Measurements from ENCODE around the gene VIPR2.

The VIPR2 gene

GRCh38 chr7:159119851-159120539 is 24.7 kb downstream of the VIPR2 start:
- no peak for DNase-seq (ENCODE audit: low read depth)

GRCh38 chr7:159119026-159119741 is 25.5 kb downstream of the VIPR2 start:
- DNase-seq (ENCODE audit: low read depth): no peak

GRCh38 chr7:159118623-159119022 is 26.0 kb downstream of the VIPR2 start:
- no peak for DNase-seq (ENCODE audit: low read depth)

GRCh38 chr7:159118197-159118595 is 26.5 kb downstream of the VIPR2 start:
- DNase-seq (ENCODE audit: low read depth): no peak

GRCh38 chr7:159117366-159118196 is 27.1 kb downstream of the VIPR2 start:
- no peak for DNase-seq (ENCODE audit: low read depth)

- DNase-seq (ENCODE audit: low read depth): no peak
These were observed 27.9 kb downstream of the VIPR2 start for GRCh38 chr7:159116581-159117339.

GRCh38 chr7:159115601-159116501 is 28.8 kb downstream of the VIPR2 start:
- DNase-seq (ENCODE audit: low read depth): no peak

- DNase-seq (ENCODE audit: low read depth): no peak
These were observed 29.7 kb downstream of the VIPR2 start for GRCh38 chr7:159114981-159115380.

GRCh38 chr7:159114096-159114495 is 30.6 kb downstream of the VIPR2 start:
- no peak for DNase-seq (ENCODE audit: low read depth)

GRCh38 chr7:159113056-159113455 is 31.6 kb downstream of the VIPR2 start:
- no peak for DNase-seq (ENCODE audit: low read depth)

- no peak for DNase-seq (ENCODE audit: low read depth)
These were observed 32.3 kb downstream of the VIPR2 start for GRCh38 chr7:159112136-159113011.

GRCh38 chr7:159109653-159110035 is 35.0 kb downstream of the VIPR2 start:
- no peak for DNase-seq (ENCODE audit: low read depth)

- no peak for DNase-seq (ENCODE audit: low read depth)
These were observed 35.6 kb downstream of the VIPR2 start for GRCh38 chr7:159108941-159109652.

GRCh38 chr7:159108491-159108890 is 36.2 kb downstream of the VIPR2 start:
- DNase-seq (ENCODE audit: low read depth): no peak

GRCh38 chr7:159107161-159107892 is 37.3 kb downstream of the VIPR2 start:
- DNase-seq (ENCODE audit: low read depth): no peak

- no peak for DNase-seq (ENCODE audit: low read depth)
These were observed 38.5 kb downstream of the VIPR2 start for GRCh38 chr7:159105832-159106811.

- no peak for DNase-seq (ENCODE audit: low read depth)
These were observed 39.4 kb downstream of the VIPR2 start for GRCh38 chr7:159105066-159105780.
